HepG2 (cell line): Measurements from ENCODE around the gene PRM2. TPM values are rescaled to one million over a fixed set of nuclear protein-coding genes. Genes with fewer than 3 reads are reported as not detected.
A peak's percentile ranks its signal among the peaks of the same experiment; 100 is the strongest.

Experiments used
- ADNP ChIP-seq: sonication (generic); formaldehyde crosslinking; IDR thresholded peaks from 2 replicates; pipeline ENCODE4 v1.4.0; 2020; ENCODE audit warnings: missing genetic modification reagents
- EED ChIP-seq: sonication (generic); formaldehyde crosslinking; IDR thresholded peaks from 2 replicates; pipeline ENCODE4 v1.5.0; 2020; ENCODE audit warnings: mild to moderate bottlenecking, missing genetic modification reagents
- ESRRA ChIP-seq: sonication (generic); formaldehyde crosslinking; IDR thresholded peaks from 2 replicates; pipeline ENCODE4 v1.5.1; 2020; ENCODE audit warnings: mild to moderate bottlenecking, low read depth, missing genetic modification reagents
- ETV5 ChIP-seq: IDR thresholded peaks from 2 replicates; pipeline ENCODE4 v1.6.1; 2018; ENCODE audit warnings: missing biosample characterization, missing genetic modification reagents, inconsistent platforms, borderline replicate concordance
- RFX1 ChIP-seq: fragments of 450-650 bp; IDR thresholded peaks from 2 replicates; pipeline ENCODE4 v1.6.1; 2017
- SP5 ChIP-seq: IDR thresholded peaks from 2 replicates; pipeline ENCODE4 v1.6.1; 2016; ENCODE audit warnings: low read depth, borderline replicate concordance
- TAF1 ChIP-seq: sonication (generic); formaldehyde crosslinking; IDR thresholded peaks from 2 replicates; pipeline ENCODE4 v1.4.0; 2020; ENCODE audit warnings: missing genetic modification reagents
- U2AF1 ChIP-seq: fragments of 200-400 bp; formaldehyde crosslinking; optimal IDR thresholded peaks from 2 replicates; pipeline ENCODE3; 2017; ENCODE audit warnings: mild to moderate bottlenecking, low read depth, low read length
- ZBTB42 ChIP-seq: sonication (generic); formaldehyde crosslinking; IDR thresholded peaks from 2 replicates; pipeline ENCODE4 v1.5.0; 2020; ENCODE audit warnings: mild to moderate bottlenecking, missing genetic modification reagents
- ZEB1 ChIP-seq: IDR thresholded peaks from 2 replicates; pipeline ENCODE4 v1.6.1; 2012; ENCODE audit warnings: mild to moderate bottlenecking, low read depth, inconsistent platforms; ENCODE audit not compliant: insufficient replicate concordance
- ZNF383 ChIP-seq: sonication (generic); formaldehyde crosslinking; IDR thresholded peaks from 2 replicates; pipeline ENCODE4 v1.4.0; 2020; ENCODE audit warnings: missing genetic modification reagents, mild to moderate bottlenecking, borderline replicate concordance
- ZNF567 ChIP-seq: sonication (generic); formaldehyde crosslinking; IDR thresholded peaks from 2 replicates; pipeline ENCODE4 v1.8.1; 2023; ENCODE audit warnings: mild to moderate bottlenecking, missing genetic modification reagents, borderline replicate concordance
- polyA plus RNA-seq, 8 experiments: library from polyadenylated mRNA; depleted of rRNA in 3 of 8; stranded (reverse) in 7 of 8; unstranded in 1 of 8; fragments of >200 nt; fragmentation: Illumina TruSeq in 4 of 8; extraction: Trizol in 4 of 8; gene quantifications; 2 replicates each; pipeline versions ENCODE4 v1.2.1 to v1.2.3, GENCODE V29; 2011 to 2016; ENCODE audit warnings: low read depth in 4 of 8, missing spikeins in 1 of 8, mixed read lengths in 1 of 8; ENCODE audit not compliant: insufficient read depth in 1 of 8
- total RNA-seq, 5 experiments: library from RNA; depleted of rRNA; stranded (reverse); fragments of >200 nt; fragmentation: Illumina TruSeq; extraction: Trizol; gene quantifications; 2 replicates each; pipeline ENCODE4 v1.2.3, GENCODE V29; 2016; ENCODE audit warnings: low read depth in 1 of 5
- TF ChIP-seq, protein P1 (sequence below), 2 experiments: IDR thresholded peaks; 2 replicates each; pipeline ENCODE4 v1.6.1; 2011 to 2012; ENCODE audit warnings: low read length in 2 of 2, borderline replicate concordance in 1 of 2, low read depth in 1 of 2, mild to moderate bottlenecking in 1 of 2, moderate library complexity in 1 of 2
- TF ChIP-seq, protein P2 (sequence below): sonication (generic); formaldehyde crosslinking; IDR thresholded peaks from 2 replicates; pipeline ENCODE4 v1.5.0; 2020; ENCODE audit warnings: missing genetic modification reagents
- TF ChIP-seq, protein P3 (sequence below): sonication (generic); formaldehyde crosslinking; IDR thresholded peaks from 2 replicates; pipeline ENCODE4 v1.8.1; 2023; ENCODE audit warnings: mild to moderate bottlenecking, moderate library complexity, missing genetic modification reagents
- TF ChIP-seq, protein P4 (sequence below): IDR thresholded peaks from 2 replicates; pipeline ENCODE4 v1.6.1; 2016; ENCODE audit warnings: low read depth, missing genetic modification reagents, missing compliant biosample characterization

PRM2 gene
- total and polyA plus RNA-seq, 2 of the 13 experiments (the other 11 are each of a cell fraction or from before 2014, with no cell fraction given) = 0.54 TPM; not detected in 1

DNA sequence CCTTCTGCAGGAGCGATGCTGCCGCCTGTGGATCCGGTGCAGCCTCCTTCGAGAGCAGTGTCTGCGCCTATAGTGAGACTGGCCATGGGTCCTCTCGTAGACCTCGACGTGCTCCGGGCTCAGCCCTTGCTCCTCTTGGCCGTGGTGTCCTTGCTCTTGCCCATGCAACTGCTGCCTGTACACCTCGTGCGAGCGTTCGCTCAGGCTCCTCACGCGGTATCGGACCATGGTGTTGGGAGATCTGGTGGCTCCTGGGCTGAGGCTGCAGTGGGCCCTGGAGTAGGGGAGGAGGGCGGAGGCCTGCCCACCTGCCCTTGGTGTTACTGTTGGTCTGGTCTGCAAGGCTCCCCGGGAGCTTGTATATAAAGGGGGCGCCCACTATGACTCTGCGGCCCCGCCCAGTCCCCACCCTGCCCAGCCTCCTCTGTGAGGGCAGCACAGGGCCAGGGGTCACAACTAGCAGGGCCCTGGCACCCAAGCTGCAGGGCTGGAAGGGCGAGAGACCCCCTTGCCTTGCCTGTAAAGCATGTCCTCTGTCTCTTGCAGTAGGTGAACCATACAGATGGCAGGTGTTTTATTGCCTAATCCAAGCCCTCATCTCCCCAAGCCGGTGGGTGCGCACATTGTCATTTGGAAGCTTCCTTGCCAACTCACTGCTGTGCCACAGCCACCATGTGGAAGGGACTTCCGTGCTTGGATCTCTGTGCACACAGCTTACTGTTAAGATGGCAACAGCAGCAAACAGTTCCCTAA, at the start of gene PRM2 (continued):
- TF ChIP-seq, protein P1, sequence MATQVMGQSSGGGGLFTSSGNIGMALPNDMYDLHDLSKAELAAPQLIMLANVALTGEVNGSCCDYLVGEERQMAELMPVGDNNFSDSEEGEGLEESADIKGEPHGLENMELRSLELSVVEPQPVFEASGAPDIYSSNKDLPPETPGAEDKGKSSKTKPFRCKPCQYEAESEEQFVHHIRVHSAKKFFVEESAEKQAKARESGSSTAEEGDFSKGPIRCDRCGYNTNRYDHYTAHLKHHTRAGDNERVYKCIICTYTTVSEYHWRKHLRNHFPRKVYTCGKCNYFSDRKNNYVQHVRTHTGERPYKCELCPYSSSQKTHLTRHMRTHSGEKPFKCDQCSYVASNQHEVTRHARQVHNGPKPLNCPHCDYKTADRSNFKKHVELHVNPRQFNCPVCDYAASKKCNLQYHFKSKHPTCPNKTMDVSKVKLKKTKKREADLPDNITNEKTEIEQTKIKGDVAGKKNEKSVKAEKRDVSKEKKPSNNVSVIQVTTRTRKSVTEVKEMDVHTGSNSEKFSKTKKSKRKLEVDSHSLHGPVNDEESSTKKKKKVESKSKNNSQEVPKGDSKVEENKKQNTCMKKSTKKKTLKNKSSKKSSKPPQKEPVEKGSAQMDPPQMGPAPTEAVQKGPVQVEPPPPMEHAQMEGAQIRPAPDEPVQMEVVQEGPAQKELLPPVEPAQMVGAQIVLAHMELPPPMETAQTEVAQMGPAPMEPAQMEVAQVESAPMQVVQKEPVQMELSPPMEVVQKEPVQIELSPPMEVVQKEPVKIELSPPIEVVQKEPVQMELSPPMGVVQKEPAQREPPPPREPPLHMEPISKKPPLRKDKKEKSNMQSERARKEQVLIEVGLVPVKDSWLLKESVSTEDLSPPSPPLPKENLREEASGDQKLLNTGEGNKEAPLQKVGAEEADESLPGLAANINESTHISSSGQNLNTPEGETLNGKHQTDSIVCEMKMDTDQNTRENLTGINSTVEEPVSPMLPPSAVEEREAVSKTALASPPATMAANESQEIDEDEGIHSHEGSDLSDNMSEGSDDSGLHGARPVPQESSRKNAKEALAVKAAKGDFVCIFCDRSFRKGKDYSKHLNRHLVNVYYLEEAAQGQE (IDR thresholded peaks at IDR 0.05; ENCODE audit: borderline replicate concordance in 1 of 2, low read depth in 1 of 2, low read length in 2 of 2) = no peak
- TF ChIP-seq TAF1 (CRISPR knock-in tag) = peak; percentile 41; the same call in 1 of the 2 replicates
- TF ChIP-seq, protein P2, sequence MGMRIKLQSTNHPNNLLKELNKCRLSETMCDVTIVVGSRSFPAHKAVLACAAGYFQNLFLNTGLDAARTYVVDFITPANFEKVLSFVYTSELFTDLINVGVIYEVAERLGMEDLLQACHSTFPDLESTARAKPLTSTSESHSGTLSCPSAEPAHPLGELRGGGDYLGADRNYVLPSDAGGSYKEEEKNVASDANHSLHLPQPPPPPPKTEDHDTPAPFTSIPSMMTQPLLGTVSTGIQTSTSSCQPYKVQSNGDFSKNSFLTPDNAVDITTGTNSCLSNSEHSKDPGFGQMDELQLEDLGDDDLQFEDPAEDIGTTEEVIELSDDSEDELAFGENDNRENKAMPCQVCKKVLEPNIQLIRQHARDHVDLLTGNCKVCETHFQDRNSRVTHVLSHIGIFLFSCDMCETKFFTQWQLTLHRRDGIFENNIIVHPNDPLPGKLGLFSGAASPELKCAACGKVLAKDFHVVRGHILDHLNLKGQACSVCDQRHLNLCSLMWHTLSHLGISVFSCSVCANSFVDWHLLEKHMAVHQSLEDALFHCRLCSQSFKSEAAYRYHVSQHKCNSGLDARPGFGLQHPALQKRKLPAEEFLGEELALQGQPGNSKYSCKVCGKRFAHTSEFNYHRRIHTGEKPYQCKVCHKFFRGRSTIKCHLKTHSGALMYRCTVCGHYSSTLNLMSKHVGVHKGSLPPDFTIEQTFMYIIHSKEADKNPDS (CRISPR knock-in tag) = 0 out of 2 replicates have a peak, but pooled peaks have one; percentile 36
- no peak for TF ChIP-seq ZBTB42 (CRISPR knock-in tag)
- no peak for TF ChIP-seq RFX1
- TF ChIP-seq ZNF567 (CRISPR knock-in tag) = 0 out of 2 replicates have a peak, but pooled peaks have one; percentile 20
- no peak for TF ChIP-seq ADNP (CRISPR knock-in tag)
- no peak for TF ChIP-seq ESRRA
- TF ChIP-seq, protein P3, sequence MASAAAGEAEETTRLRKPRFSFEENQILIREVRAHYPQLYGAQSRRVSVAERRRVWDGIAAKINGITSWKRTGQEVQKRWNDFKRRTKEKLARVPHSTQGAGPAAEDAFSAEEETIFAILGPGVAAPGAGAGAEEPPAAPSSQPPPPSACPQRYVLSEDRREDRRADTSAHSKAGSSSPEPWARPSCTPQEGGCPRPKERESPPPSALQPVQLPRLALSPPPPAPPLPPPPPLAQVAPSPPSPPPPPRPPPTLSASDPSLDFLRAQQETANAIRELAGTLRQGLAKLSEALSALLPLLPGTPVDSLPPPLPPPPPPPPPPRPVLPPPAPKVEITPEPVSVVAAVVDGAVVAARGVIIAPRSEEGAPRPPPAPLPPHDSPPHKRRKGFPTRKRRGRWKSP = no peak
- 0 out of 2 replicates have a peak, but pooled peaks have one; percentile 60 for TF ChIP-seq EED
- no peak for TF ChIP-seq ZNF383 (CRISPR knock-in tag)
- TF ChIP-seq U2AF1 = no peak
- no peak for TF ChIP-seq ZEB1
- TF ChIP-seq, protein P4, sequence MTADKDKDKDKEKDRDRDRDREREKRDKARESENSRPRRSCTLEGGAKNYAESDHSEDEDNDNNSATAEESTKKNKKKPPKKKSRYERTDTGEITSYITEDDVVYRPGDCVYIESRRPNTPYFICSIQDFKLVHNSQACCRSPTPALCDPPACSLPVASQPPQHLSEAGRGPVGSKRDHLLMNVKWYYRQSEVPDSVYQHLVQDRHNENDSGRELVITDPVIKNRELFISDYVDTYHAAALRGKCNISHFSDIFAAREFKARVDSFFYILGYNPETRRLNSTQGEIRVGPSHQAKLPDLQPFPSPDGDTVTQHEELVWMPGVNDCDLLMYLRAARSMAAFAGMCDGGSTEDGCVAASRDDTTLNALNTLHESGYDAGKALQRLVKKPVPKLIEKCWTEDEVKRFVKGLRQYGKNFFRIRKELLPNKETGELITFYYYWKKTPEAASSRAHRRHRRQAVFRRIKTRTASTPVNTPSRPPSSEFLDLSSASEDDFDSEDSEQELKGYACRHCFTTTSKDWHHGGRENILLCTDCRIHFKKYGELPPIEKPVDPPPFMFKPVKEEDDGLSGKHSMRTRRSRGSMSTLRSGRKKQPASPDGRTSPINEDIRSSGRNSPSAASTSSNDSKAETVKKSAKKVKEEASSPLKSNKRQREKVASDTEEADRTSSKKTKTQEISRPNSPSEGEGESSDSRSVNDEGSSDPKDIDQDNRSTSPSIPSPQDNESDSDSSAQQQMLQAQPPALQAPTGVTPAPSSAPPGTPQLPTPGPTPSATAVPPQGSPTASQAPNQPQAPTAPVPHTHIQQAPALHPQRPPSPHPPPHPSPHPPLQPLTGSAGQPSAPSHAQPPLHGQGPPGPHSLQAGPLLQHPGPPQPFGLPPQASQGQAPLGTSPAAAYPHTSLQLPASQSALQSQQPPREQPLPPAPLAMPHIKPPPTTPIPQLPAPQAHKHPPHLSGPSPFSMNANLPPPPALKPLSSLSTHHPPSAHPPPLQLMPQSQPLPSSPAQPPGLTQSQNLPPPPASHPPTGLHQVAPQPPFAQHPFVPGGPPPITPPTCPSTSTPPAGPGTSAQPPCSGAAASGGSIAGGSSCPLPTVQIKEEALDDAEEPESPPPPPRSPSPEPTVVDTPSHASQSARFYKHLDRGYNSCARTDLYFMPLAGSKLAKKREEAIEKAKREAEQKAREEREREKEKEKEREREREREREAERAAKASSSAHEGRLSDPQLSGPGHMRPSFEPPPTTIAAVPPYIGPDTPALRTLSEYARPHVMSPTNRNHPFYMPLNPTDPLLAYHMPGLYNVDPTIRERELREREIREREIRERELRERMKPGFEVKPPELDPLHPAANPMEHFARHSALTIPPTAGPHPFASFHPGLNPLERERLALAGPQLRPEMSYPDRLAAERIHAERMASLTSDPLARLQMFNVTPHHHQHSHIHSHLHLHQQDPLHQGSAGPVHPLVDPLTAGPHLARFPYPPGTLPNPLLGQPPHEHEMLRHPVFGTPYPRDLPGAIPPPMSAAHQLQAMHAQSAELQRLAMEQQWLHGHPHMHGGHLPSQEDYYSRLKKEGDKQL (CRISPR knock-in tag) = no peak
- 0 out of 2 replicates have a peak, but pooled peaks have one; percentile 15 for TF ChIP-seq ETV5 (CRISPR knock-in tag)
- no peak for TF ChIP-seq SP5 (CRISPR knock-in tag)
